ENCODE data around the gene EPG5.
"Not testable (repeated sequence)": the region's sequence is repeated elsewhere in the genome, so short reads cannot be mapped to it uniquely, and the experiment has no call there.

Gene EPG5, protein sequence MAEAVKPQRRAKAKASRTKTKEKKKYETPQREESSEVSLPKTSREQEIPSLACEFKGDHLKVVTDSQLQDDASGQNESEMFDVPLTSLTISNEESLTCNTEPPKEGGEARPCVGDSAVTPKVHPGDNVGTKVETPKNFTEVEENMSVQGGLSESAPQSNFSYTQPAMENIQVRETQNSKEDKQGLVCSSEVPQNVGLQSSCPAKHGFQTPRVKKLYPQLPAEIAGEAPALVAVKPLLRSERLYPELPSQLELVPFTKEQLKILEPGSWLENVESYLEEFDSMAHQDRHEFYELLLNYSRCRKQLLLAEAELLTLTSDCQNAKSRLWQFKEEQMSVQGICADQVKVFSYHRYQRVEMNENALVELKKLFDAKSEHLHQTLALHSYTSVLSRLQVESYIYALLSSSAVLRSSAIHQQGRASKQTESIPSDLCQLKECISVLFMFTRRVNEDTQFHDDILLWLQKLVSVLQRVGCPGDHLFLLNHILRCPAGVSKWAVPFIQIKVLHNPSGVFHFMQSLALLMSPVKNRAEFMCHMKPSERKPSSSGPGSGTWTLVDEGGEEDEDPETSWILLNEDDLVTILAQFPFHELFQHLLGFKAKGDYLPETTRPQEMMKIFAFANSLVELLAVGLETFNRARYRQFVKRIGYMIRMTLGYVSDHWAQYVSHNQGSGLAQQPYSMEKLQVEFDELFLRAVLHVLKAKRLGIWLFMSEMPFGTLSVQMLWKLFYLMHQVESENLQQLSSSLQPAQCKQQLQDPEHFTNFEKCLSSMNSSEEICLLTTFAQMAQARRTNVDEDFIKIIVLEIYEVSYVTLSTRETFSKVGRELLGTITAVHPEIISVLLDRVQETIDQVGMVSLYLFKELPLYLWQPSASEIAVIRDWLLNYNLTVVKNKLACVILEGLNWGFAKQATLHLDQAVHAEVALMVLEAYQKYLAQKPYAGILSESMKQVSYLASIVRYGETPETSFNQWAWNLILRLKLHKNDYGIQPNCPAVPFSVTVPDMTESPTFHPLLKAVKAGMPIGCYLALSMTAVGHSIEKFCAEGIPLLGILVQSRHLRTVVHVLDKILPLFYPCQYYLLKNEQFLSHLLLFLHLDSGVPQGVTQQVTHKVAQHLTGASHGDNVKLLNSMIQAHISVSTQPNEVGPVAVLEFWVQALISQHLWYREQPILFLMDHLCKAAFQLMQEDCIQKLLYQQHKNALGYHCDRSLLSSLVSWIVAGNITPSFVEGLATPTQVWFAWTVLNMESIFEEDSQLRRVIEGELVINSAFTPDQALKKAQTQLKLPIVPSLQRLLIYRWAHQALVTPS (N-terminal part only)

GRCh38 chr18:45967007-45967706 lies at the start of gene EPG5:
Gene EPG5, minus strand, starts transcription at chr18:45967329. Its CDS starts 90 bp downstream, at chr18:45967239.
- DNase-seq, result peak; percentile 88

- no peak for DNase-seq
Measured at GRCh38 chr18:46013484-46014189, 46.5 kb upstream of the EPG5 start.

DNA sequence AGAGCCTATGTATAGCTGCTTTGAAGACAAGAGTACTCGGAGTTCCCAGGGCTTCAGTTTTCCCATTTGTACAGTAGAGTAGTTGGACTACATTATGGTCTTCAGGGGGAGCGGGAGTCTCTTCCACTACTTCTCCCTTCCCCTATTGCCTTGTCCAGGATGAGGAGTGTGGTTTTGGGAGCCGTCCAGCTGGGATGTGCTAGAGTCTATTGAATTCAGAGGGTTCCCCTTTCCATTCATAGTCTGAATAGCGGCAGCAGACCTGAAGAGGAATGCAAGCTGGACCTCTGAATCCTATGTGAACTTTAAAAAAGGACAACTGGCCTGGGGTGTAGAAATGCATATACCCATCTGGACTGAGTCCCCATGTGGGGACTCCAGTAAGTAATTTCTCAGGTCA lies 43.5 kb upstream of the EPG5 start:
- no peak for DNase-seq

DNA sequence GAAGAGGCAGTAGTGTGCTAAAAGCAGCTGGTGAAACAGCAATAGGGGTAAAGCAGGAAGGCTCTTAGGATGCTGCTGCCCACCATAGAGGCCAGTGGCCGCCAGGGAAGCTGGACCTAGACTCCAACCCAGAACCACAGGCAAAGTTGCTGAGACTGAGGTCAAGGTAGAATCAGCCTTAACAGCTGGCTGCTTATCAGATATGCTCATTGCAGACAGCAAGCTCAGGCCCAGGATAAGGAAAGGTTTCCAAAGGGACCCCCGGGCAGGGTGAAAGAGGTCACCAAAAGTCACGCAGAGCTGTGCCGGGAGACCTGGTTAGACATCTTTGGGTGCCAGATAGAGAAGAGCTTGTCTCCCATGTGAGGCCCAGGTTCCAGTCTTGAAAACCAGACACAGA lies 42.9 kb upstream of the EPG5 start:
- DNase-seq, result no peak

DNA sequence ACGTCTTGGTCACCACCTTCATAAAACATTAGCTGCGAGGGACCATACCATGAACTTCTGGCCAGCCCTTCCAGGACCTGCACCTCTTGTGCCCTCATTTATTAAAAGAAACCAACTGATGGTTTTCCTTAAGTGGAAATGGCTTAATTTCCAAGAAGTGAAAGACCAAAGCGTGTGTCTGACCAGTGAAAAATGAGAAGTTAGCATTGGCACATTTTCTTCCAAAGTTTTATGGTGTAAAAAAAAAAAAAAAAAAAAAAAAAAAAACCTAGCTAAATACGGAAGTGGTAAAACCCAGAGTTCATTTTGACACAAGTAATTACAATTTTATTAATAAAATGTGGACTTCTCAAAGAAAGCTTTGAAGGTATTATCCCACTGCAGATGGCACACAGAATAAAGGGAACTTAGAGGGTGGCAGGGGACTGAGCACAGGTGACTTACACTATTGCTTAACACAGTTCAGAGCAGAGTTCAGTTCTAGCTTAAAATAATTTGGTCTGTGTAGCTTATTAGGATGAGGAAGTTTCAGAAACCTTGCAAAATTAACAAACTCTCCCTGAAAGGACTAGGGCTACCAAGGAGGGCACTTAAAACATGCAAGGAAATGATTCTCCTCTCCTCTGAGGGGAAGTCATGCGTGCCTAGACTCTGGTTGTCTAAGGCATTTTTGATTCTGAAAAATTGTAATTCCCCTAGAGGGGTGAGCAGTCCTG lies 42.2 kb upstream of the EPG5 start:
- DNase-seq, result no peak

DNA sequence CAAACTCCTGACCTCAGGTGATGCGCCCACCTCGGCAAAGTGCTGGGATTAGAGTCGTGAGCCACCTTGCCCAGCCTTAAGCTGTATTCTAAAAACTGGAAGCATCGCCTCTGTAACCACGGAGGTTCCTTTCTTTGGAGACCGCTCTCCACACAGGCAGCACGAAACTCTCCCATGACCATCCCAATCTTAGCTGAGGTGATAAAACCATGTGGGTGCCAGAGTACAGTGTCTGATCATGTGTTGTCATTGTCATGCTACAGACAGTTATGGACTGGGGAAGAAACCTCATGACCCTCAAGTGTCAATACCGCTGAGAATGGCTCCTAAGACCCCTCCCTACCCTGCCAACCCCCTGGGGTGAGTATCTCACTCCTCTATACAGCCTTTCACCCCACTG lies 41.4 kb upstream of the EPG5 start:
- DNase-seq, result no peak

GRCh38 chr18:46007165-46007564 lies 40.0 kb upstream of the EPG5 start:
- DNase-seq, result no peak

DNA sequence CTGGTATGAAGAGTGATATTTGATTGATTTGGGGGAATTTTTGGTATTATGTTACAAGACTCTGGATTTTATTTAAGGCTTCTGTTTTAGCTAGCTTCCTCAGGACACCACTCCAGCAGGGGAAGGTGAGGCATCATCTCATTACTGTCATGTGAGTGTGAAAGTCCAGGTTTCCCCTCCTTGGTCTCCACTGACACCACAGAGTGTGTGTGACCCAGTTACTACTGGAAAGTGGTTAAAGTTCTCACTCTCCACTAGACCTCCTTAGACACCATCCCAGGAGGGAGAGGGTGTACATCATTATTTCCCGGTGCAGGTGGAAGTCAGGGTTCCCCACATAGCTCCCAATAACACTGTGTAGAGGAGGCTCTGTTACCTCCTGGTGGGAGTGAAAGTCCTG lies 35.8 kb upstream of the EPG5 start:
- no peak for DNase-seq

DNA sequence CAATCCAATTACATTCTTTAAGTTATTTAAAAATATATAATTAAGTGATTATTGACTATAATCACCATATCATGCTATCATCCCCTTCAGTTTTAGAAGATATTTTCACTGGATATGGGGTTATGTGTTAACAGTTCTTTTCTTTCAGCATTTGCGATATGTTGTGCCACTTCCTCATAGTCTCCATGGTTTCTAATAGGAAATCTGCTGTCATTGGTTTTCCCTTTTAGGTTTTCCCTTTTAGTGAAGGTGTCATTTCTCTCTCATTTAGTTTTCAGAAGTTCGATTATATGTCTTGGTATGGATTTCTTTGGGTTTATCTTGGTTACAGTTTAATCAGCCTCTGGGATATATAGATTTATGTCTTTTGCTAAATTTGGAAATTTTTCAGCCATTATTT lies 34.8 kb upstream of the EPG5 start:
- DNase-seq, result no peak

GRCh38 chr18:46001074-46001473 lies 33.9 kb upstream of the EPG5 start:
- no peak for DNase-seq

GRCh38 chr18:45999536-45999935 lies 32.4 kb upstream of the EPG5 start:
- no peak for DNase-seq

GRCh38 chr18:45998244-45998643 lies 31.1 kb upstream of the EPG5 start:
- DNase-seq, result no peak

GRCh38 chr18:45997700-45998151 lies 30.6 kb upstream of the EPG5 start:
- DNase-seq, result no peak

- DNase-seq, result no peak
Measured at GRCh38 chr18:45995461-45995860, 28.3 kb upstream of the EPG5 start.

- DNase-seq, result no peak
Measured at GRCh38 chr18:45993438-45993837, 26.3 kb upstream of the EPG5 start.

DNA sequence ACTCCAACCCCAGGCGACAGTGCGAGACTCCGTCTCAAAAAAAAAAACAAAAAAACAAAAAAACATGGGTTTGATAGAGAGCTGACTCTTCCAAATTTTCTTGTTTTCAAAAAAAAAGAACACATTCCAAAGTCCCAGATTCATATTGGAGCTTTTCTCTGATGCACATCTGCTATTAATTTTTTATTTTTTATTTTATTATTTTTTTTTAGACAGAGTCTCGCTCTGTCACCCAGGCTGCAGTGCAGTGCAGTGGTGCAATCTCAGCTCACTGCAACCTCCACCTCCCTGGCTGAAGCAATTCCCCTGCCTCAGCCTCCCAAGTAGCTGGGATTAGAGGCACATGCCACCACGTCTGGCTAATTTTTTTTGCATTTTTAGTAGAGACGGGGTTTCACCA lies 25.4 kb upstream of the EPG5 start:
- DNase-seq, result not testable (repeated sequence)

- no peak for DNase-seq
Measured at GRCh38 chr18:45991788-45992187, 24.7 kb upstream of the EPG5 start.

- DNase-seq, result no peak
Measured at GRCh38 chr18:45984546-45985235, 17.6 kb upstream of the EPG5 start.

DNA sequence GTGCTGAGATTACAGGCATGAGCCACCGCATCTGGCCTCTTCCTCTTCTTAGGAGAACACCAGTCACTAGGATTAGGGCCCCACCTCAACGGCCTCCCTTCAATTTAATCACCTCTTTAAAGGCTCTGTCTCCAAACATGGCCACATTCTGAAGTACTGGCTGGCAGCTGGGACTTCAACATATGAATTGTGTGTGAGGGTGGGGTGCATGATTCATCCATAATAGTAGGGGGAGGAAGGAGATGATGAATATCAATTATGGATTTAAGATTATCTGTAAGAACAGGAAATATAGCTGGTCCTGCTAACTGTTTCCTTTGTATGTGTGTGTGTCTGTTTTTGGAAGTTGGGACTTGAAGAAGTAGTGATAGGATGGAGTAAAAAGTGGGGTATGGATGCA lies 14.7 kb upstream of the EPG5 start:
- DNase-seq, result no peak

DNA sequence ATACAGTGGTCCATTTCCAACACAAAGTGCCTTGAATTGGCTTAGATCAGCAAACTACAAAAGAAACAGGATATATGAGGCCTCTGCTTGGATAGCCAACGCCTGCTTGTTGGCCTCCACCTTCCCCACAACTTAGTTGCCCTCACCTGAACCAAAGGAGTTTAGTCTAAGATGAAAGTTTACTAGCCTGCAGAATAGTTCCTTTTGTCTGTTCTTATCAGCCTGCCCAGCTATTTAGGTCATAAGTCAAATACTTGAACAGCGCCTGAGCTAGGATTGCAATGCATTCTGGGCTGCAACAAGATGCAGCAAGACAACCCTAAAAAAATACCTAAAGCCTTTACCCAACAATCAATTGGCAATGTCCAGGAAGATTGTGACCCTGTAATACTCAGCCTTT lies 13.1 kb upstream of the EPG5 start:
- DNase-seq, result no peak

Data from NCI-H1436 (cell line).